CD4-positive, alpha-beta T cell treated with Interleukin-6 at 100 ng/mL for 8 hours (primary cell): ENCODE data around the gene DDO.

Experiments used
- DNase-seq: peaks from one replicate; pipeline ENCODE4 v3.0.0-alpha.2; 2020; ENCODE audit warnings: mixed read lengths, low spot score

The DDO gene

DNA sequence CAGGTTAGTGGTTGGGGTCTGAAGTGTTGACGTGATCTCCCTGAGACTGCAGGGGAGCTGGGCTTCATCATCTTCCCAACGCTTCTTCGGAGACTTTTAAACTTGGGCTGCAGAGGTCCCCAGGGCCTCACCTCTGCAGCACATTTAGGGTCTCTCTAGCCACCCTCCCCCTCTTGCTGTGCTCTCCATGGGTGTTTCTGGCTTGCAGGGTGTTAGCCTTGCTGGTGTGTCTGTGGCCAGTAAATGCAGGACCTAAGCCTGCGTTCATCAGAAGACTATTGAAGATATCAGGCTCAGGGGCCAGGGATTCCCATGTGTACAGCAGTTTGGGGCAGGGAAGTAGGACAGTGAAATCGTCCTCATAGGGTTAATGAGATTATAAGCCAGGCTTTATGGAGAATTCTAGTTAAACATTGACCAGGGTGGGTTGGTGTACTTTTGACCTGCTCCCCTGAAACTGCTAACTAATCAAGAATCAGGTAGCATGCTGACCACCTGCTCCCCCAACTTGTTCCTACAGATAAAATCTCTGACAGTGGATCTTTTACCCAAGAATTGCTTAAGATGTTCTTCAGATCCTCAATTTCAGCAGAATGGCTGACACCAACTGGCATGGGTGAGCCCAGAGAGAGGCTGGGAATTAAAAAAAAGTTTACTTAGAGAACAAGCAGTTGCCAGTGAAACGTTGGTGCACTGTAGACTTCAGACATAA lies 3.8 kb upstream of the DDO start:
- DNase-seq = no peak

DNA sequence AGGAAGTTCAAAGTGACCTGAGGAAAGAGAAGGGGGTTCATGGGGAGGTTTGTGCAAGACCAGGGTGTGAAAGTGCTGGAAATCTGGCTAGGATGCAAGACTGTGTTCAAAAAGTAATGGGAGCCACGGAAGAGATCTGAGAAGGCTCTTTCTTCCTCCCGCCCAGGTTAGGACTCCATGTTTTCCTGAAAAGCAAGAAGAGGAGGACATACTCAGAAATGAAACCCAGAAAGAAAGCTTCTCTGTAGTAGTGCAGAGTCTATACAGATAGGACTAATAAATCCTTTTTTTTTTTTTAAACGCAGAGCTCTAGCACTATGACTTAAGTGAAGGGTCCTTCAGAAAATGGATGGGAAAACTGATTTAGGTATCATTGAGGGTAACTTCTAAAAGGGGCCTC lies 3.2 kb upstream of the DDO start:
- no peak for DNase-seq

DNA sequence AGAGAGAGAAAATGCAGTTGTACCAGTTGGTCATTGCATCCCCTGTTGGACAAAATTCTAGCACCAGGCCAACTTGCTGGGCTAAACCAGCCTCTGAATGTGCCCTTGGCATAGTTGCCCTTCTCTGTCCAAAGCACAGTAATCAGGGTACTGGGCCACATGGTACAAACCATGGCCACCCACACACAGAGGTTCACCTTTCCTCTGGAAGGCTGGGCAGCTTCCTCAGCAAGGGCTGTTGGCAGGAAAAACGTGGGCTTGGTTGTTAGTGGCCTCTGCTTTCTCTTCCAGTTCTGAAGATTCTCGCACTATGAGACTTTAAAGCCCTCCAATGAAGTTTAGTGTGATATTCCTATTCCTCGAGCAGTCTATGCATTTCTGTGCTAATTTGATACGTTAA lies 706 bp downstream of the DDO start:
- DNase-seq = no peak

DNA sequence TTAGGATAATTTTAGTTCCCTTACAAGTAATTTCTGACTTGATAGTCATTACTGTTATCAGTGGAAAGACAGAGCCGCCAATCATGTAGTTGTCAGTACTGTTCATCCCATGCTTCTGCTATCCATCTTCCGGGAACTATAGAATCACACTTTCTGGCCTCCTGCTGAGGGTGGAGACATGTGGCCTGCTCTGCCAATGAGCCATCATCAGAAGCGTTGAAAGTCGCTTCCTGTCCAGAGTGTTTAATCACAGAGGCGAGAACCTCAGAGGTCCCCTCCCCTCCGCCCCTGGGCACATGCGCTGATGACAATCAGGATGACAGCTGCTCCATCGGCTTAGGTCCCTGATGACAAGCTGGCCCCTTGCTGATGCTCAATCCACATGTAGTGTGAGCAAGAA lies 3.0 kb downstream of the DDO start:
- no peak for DNase-seq

DNA sequence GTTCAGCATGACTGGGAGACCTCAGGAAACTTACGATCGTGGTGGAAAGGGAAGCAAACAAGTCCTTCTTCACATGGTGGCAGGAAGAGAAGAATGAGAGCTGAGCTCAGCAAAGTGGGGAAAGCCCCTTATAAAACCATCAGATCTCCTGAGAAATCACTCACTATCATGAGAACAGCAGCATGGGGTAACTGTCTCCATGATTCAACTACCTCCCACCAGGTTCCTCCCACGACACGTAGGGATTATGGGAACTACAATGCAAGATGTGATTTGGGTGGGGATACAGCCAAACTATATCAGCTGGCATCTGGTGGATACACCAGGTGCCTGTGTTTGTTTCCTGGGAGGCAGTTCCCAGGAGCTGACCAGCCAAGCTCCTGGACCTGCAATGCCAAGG lies 4.9 kb downstream of the DDO start:
- no peak for DNase-seq

DNA sequence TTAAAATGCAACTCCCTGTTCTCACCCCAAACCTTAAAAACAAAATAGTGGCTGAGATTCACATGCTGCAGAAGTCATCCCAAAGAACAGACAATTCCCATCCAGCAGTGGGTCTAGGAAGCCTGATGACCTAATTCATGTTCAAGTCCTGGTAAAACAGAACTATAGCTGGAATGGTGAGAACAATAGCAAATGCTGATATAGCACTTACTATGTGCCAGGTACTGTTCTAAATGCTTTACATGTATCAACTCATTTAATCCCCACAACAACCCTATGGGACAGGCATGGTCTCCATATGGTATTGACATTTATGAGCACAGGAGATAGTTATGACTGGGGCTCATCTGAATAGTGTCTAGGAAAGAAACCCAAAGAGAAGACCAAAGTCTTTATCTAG lies 5.6 kb downstream of the DDO start:
- no peak for DNase-seq

DNA sequence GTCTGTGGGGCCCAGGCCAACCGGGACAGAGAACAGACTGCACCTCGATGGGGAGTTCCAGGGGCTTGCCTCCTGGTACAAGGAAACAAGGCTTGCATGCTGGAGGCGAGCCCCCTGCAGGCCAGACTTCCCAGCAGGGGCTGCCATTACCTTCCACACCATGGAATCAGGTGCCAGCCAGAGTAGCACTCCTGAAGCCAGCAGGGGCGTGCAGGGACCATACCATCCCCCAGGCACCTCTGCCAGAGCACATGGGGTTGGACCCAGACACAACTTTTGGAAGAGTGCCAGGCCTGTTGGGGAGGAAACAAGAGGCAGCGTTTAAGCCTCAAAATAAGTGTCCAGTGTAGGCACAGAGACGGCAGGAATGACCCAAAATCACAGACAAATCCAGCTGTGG lies 6.5 kb downstream of the DDO start:
- no peak for DNase-seq

DNA sequence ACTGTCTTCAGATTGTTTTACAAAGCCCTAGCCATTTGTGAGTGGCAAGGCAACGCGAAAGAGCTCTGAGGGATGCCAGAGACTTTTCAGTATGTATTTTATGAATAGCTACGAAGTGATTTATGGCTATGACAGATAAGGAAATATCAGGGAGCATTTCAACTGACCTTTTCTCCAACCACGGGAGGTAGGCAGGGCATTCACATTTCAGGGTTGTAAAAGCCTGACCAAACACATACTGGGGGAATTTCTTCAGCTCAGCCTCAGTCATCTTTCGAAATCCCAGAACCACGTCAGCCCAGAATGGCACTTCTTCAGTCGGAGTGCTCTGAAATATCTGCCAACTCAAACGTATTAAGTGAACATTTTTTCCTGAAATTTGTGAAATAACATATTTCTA lies 10.8 kb downstream of the DDO start:
- DNase-seq = no peak

DNA sequence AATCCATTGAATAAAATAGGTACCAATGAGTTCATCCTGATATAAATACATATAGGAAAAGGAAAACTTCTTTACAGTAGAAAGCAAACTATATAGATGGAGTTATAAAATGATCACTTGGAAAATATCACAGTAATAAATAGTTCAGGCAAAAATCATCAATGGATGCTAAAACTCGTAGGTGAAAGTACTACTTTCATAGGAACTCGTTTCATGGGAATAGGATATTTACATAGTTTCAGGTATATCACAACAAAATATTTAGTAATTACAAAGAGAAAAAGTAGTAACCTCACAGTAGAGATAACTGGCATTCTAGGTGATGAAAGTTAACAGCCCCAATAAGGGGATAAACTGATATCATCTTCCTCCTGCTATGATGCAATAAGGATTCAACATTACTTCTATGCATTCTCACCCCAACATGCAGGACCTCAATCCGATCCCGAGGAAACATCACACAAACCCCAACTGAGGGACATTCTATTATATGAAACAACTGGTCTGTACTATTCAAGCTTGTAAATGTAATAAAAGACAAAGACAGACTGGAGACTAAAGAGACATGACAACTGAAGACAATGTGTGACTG lies 13.7 kb downstream of the DDO start:
- DNase-seq = no peak

DNA sequence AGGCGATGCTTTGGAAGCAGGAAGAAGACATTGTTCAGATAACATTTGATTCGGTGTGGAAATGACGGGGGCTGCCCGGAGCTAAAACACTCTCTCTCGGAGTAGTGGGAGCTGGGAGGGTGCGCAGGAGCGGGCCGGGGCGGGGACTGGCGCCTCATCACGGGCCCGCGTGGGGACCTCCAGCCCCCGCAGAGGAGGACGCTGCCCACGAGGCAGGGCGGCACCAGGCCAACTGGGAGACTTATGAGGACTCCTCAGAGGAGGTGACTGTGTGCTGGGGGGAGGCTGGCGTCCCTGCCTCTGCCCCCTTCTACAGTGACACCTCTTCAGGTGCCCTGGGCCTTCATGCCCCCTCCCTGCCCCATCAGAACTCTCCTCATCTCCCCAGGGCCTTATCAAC lies 15.2 kb downstream of the DDO start:
- no peak for DNase-seq

DNA sequence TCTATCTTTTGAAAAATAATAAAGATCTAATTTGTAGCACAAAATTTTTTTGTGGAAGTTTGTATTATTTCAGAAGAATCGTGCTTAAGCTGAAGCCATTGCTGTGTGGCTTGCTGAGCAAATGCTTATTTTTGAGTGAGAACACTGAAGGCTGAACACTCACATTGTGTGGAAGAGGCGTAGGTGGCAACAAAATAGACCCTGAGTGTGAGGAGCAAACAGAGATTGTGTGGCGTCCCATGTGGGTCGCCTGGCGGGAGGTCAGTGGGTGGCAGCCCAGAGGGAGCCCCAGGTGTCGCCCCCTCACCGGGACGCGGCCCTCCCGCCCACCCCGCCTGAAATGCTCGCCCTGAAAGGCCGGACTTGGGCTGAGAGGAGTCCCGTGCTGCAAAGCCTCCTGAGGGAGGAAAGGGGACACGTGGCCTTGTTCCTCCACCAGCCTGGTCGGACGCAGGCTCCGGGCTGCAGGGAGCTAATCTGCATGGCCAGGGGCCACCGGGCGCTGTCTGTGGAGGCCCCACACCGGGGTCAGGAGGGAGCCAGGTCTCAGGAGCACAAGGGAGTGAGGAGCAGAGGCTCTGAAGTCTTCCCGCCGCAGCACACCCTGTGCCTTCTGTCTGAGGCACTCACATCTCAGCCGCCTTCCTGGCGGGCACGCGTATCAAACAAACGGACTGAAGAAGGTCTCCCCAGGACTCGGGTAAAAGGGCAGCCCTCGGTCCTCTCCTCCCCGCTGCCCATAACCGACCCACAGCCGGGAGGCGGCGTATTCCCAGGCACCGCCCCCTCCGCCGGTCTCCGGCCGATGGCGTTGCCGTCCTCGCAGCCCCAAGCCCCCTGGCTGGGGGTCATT lies 15.9 kb downstream of the DDO start:
- DNase-seq = no peak

DNA sequence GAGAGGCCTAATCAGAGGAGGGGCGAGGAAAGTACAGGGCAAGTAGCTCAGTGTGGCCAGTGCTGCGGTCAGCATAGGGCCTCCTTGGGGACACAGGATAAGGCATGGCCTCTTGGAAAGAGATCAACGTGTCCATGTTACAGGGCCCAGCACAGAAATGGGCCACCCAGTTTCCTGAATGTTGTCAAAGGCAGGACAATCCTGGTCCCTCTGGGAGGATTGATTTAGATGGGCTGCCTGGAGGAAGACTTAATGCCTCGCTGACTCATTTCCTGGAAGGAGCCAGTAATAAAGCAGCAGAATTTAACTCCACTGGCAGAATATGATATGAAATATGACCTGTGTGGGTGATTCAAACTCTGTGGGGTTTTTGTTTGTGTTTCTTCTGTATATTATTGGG lies 16.6 kb downstream of the DDO start:
- no peak for DNase-seq

DNA sequence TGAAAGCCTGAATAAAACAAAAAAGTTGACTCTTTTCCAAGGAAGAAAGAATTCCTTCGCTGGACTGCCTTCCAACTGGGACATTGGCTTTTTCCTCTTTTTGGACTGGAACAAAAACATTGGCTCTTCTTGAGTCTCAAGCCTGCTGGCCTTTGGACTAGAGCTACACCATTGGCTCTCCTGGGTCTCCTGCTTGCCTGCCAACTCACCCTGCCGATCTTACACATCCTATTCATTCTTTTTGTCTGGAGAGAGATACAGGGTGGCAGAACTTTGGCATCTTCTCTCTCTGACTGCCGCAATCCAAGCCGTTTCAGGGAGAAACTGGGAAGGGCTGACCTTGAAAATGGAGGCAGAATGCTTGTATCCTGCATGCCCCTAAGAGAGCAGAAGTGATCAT lies 20.2 kb downstream of the DDO start:
- DNase-seq = no peak

DNA sequence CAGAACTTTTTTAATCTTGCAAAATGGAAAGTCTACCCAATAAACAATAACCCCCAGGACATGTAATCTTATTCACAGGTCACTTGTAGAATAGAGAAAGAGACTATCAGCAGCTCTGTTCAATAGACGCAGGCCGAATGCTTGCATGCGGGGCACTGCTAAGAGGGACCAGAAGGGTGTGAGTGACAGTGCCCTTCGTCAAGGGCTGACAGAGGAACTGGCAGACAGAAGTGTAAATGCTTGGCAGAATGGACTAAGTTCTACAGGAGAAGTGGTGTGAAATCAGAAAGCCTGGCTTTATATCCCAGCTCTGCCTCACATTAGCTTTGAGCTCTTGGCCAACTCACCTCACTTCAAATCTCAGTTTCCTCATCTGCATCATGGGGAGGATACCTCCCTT lies 21.0 kb downstream of the DDO start:
- no peak for DNase-seq

DNA sequence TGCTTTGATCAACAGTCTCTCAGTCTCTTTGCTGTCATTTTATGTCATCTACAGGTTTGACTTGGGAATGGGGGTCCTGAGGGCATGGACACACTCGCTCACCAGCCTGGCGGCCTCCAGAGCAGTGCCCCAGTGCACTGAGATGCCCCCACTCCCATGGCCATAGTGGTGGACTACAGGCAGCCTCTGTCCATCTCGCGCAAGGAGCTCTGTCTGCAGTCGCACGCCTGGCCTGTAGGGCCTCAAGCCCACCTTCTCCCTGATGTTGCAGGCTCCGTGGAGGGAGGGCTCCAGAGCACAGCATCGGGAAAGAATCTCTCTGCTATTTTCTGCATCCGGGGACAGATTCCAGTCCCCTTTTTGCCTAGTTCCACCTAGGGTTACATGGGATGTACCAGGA lies 22.6 kb downstream of the DDO start:
- DNase-seq = no peak

DNA sequence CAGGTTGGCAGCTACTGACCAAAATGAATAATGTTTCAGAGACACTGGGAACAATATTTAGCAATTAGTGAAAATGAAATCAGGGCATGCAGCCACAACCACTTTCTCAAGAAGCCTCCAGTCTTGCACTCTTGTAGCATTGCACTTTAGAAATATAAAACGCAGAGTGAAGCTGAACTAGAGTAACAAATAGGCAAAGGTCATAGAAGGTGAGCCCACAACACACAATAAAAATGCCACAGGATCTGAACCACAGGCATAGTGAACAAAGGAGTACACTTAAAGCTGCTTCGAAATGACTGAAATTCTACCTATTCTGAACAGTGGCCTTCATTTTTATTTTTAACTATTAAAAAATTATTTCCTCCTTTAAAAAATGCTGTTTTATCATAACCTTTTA lies 25.0 kb downstream of the DDO start:
- no peak for DNase-seq

DNA sequence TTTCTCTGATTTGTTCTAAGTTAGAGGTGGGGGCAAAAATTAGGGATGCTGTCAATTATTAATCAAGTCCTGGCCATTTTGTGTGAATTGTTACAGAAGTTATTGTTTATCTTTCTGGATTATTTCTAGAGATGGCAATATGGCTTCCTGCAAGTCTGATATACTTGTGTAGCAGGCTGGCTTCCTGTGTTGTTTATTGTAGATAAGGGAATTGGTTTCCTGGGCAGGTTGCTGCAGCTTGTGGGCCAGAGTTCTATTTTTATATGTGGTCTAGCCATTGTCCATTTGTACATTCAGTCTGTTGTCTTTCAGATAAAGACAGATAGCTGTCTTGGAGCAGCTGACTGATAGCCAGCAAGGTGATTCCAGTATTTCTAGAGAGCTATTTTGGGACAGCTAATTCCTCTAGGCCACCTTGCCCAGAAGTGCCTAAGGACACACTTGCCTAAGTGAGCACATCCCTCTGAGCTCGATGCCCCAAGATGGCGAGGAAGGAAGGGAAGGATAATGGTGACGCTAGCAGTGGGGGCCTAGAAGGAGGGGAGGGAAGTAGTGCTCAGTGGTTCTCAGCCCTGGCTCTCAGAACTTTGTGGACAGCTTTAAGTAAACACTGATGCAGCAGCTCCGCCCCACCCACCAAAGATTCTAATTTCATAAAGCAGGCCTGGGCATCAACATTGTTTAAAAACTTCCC lies 25.5 kb downstream of the DDO start:
- DNase-seq = no peak

DNA sequence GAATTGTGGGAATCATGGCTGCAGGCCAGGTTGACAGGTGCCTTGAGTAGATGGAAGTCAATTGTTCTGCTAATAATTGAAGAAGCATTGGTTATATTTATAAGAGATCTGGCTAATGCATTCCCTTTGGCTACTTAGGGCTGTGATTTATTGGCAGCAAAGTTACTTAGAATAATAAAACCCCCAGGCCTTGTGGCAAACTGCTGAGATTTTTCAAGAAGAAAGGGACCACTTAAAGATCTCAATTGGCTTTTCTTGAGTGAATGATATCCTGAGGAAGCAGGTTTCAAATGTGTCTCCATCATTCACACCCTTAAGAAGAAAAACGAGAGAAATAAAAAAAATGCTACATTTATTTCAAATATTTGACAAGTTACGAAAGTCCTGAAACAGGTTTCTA lies 27.4 kb downstream of the DDO start:
- DNase-seq = no peak

DNA sequence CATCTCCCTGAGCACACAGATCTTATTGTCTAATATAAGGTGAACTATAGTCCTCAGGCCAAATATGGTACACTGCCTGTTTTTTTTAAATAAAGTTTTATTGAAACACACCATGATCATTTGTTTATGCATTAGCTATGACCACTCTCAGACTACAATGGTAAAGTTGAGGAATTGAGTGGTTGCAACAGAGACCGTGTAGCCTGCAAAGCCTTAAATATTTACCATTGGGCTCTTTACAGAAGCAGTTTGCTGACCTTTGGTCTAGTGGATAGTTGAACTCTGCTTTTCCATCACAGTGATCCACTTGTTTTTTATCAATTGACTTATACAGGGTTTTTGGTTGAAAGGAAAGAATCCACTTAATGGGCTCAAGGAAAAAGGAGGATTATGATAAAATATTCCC lies 29.9 kb downstream of the DDO start:
- DNase-seq = no peak

DNA sequence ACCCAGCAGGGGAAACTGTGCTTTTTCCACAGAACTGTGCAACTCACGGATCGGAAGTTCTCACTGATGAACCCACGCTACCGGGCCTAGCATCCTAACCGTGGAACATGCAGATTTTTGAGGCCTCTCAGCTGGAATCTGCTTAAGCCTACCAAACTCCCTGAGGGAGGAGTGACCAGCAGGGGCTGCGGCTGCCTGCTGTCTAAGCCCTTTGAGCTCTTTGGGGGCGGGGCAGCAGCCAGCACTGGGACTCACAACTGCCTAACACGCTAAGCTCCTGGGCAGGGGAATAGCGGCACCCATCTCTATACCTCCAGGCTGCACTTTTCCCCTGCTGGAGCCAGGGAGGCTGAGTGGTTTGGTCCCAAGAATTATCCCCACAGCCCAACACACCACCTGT lies 36.8 kb downstream of the DDO start:
- DNase-seq = no peak

DNA sequence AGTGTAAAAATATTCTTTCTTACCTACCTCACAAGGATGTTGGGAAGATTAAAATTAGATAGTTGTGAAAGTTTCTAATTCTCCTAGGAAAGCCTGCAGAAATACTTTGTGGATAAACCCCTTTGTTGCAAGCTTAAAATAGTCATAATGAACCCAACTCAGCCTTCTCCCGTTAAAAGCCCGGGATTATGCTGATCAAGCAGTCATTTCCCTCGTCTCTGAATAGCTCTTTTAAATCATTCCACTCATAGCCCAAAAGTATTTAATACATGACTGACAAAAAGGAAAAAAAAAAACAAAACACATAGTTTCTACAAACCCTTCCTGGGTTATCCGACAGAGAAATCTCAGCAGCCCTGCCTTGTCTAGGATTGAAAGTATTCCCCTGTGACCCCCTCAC lies 46.3 kb downstream of the DDO start:
- DNase-seq = no peak

DNA sequence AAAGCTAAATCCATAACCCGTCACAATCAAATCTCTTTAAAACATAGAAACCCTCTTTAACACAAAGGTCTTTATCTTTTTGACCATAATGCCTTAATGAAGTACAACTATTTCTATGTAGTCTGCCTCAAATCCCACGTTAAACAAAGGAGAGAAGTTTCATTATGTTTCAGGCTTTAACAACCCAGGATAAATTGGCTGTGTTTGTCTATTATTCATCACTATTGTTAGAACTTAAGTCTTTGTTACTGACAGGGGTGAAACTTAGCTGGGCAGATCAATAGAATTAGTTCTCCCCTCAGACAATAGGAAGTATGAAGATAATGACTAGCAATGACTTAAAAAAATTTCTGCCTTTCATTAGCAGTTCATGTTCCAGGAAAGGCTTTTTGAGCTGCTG lies 47.1 kb downstream of the DDO start:
- no peak for DNase-seq

DNA sequence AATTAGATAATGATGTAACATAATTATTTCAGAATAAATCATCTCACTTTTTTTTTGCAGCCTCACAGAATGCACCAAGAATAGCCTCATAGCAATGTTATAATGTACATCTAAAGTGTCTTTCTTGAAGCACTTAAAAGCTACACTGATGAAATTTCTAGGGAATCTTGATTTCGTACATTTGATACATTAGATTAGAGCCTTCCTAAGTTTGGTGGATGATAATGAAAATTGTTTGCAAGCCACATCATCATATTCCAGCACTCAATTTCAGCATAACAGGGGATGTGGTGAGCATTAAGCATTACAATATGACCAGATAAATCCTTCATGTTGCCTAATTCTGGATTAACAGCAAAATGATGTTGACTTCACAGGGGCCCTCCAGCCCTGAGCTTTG lies 47.5 kb downstream of the DDO start:
- no peak for DNase-seq
